ENCODE measurements around the gene ZNF765. TPM values are rescaled to one million over a fixed set of nuclear protein-coding genes. Genes with fewer than 3 reads are reported as not detected.

Gene ZNF765
- polyA plus RNA-seq, 3 donors: 1.5 to 5.0 (median 3.4) TPM

DNA sequence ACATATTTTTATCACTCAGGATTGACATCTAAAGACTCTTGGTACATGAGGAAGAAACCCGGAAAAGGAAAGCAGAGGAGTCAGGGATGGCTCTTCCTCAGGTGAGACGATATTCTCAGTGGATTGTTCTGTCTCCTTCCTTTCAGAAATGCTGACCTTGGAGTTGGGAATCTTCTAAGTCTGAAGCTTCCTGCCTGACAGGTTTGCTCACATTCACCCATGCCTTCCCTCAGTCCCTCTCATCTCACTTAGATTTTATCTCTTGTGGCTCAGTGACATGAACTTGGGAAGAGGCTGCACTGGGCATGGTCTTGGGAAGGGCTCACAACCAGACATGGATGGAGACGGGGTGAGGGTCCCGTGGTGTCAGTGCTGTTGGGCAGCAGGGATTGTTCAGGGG, 22.8 kb upstream of the ZNF765 start:
- H3K27me3 ChIP-seq (ENCODE audit: control insufficient read depth in 2 of 2, insufficient read depth in 2 of 2, low read length in 2 of 2): no peaks in the 10 kb centered on the region
- H3K27ac ChIP-seq (ENCODE audit: low read depth in 1 of 2, low read length in 2 of 2): no peak overlapping the region
- H3K36me3 Mint-ChIP-seq: peaks cover 46 to 67% of the 10 kb centered on the region in 2 donors
- H3K27me3 Mint-ChIP-seq (ENCODE audit: low read depth in 3 of 3): peaks cover 0 to 5% (median 3%) of the 10 kb centered on the region in 3 donors
- no peaks in the 10 kb centered on the region for H3K4me1 ChIP-seq (ENCODE audit: control insufficient read depth in 1 of 2, insufficient read depth in 2 of 2, low read length in 2 of 2)
- H3K4me3 Mint-ChIP-seq: no peak overlapping the region
- H3K36me3 ChIP-seq (replicated peaks in 1 of 2; ENCODE audit: control insufficient read depth in 1 of 2, insufficient read depth in 2 of 2, low read length in 2 of 2): peaks cover 23 to 46% of the 10 kb centered on the region in 2 donors
- DNase-seq: no peak
- H4K20me1 ChIP-seq (ENCODE audit: insufficient read depth, low read length): no peaks in the 10 kb centered on the region
- no peak overlapping the region for H3K4me3 ChIP-seq (replicated peaks in 1 of 3; ENCODE audit: low read depth in 2 of 3, low read length in 3 of 3)
- 100% methylated on average over 3 of the region's 4 CpGs for WGBS (ENCODE audit: insufficient coverage)
- TF ChIP-seq, protein P1, sequence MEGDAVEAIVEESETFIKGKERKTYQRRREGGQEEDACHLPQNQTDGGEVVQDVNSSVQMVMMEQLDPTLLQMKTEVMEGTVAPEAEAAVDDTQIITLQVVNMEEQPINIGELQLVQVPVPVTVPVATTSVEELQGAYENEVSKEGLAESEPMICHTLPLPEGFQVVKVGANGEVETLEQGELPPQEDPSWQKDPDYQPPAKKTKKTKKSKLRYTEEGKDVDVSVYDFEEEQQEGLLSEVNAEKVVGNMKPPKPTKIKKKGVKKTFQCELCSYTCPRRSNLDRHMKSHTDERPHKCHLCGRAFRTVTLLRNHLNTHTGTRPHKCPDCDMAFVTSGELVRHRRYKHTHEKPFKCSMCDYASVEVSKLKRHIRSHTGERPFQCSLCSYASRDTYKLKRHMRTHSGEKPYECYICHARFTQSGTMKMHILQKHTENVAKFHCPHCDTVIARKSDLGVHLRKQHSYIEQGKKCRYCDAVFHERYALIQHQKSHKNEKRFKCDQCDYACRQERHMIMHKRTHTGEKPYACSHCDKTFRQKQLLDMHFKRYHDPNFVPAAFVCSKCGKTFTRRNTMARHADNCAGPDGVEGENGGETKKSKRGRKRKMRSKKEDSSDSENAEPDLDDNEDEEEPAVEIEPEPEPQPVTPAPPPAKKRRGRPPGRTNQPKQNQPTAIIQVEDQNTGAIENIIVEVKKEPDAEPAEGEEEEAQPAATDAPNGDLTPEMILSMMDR (IDR thresholded peaks at IDR 0.05): no peak
- H3K27ac Mint-ChIP-seq: no peak overlapping the region
- H3K4me1 Mint-ChIP-seq: no peaks in the 10 kb centered on the region
- H2AFZ ChIP-seq (ENCODE audit: insufficient read depth, low read depth, low read length, poor library complexity, severe bottlenecking): no peak overlapping the region
- H3K9ac ChIP-seq (ENCODE audit: insufficient read depth, low read length, poor library complexity, severe bottlenecking): no peak overlapping the region
- no peak overlapping the region for H3K4me2 ChIP-seq (replicated peaks; ENCODE audit: extremely low read depth, low read length, poor library complexity, severe bottlenecking)
- intact Hi-C loops (cut with micrococcal nuclease): no loop called here
- H3K9me3 Mint-ChIP-seq: peaks cover 35 to 81% (median 66%) of the 10 kb centered on the region in 7 donors
- H3K9me3 ChIP-seq (replicated peaks in 1 of 2; ENCODE audit: control insufficient read depth in 1 of 2, insufficient read depth in 1 of 2, low read length in 2 of 2): peaks cover 60 to 64% of the 10 kb centered on the region in 2 donors
- H3K79me2 ChIP-seq (ENCODE audit: insufficient read depth, low read length): no peaks in the 10 kb centered on the region

DNA sequence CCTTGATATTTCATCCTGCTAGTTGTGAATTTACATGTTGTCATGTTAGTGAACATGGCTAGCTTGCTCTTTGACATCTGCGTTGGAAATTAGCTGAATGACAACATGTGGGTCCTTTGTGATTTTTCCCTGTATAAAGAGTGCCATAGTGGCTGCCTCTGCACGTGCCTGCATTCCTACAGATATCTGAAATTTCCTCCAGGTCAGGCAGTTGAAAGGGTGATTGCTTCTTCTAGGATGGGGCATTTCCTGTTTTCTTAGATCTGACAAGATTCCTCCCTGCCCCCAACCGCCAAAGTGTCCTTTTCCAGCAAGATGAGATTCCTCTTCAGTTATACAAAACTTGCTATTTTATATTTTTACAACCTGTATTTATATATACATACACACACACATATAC, 20.7 kb upstream of the ZNF765 start:
- H3K4me1 Mint-ChIP-seq: no peaks in the 10 kb centered on the region
- Histone ChIP-seq H2AFZ (ENCODE audit: insufficient read depth, low read depth, low read length, poor library complexity, severe bottlenecking) (no peak overlapping the region), H3K36me3 (replicated peaks in 1 of 2; ENCODE audit: control insufficient read depth in 1 of 2, insufficient read depth in 2 of 2, low read length in 2 of 2) (peaks cover 31 to 67% of the 10 kb centered on the region in 2 donors), H3K9me3 (replicated peaks in 1 of 2; ENCODE audit: control insufficient read depth in 1 of 2, insufficient read depth in 1 of 2, low read length in 2 of 2) (peaks cover 74 to 76% of the 10 kb centered on the region in 2 donors), H3K27me3 (ENCODE audit: control insufficient read depth in 2 of 2, insufficient read depth in 2 of 2, low read length in 2 of 2) (no peaks in the 10 kb centered on the region), H4K20me1 (ENCODE audit: insufficient read depth, low read length) (no peaks in the 10 kb centered on the region), H3K4me3 (replicated peaks in 1 of 3; ENCODE audit: low read depth in 2 of 3, low read length in 3 of 3) (no peak overlapping the region), H3K4me2 (replicated peaks; ENCODE audit: extremely low read depth, low read length, poor library complexity, severe bottlenecking) (no peak overlapping the region), H3K27ac (ENCODE audit: low read depth in 1 of 2, low read length in 2 of 2) (no peak overlapping the region), H3K79me2 (ENCODE audit: insufficient read depth, low read length) (no peaks in the 10 kb centered on the region), H3K9ac (ENCODE audit: insufficient read depth, low read length, poor library complexity, severe bottlenecking) (no peak overlapping the region), H3K4me1 (ENCODE audit: control insufficient read depth in 1 of 2, insufficient read depth in 2 of 2, low read length in 2 of 2) (no peaks in the 10 kb centered on the region)
- WGBS (ENCODE audit: insufficient coverage): 50% methylated on average over 2 of the region's 3 CpGs
- intact Hi-C loops (cut with micrococcal nuclease): no loop called here
- H3K9me3 Mint-ChIP-seq: peaks cover 44 to 88% (median 76%) of the 10 kb centered on the region in 7 donors
- DNase-seq: no peak
- H3K27me3 Mint-ChIP-seq (ENCODE audit: low read depth in 3 of 3): peaks cover 0 to 4% (median 3%) of the 10 kb centered on the region in 3 donors
- H3K36me3 Mint-ChIP-seq: peaks cover 64 to 82% of the 10 kb centered on the region in 2 donors
- H3K27ac Mint-ChIP-seq: no peak overlapping the region
- TF ChIP-seq, protein P1 (IDR thresholded peaks at IDR 0.05): no peak
- H3K4me3 Mint-ChIP-seq: no peak overlapping the region

All from CD14-positive monocyte (primary cell).